ENCODE data around the gene TLR2. TPM values are rescaled to one million over a fixed set of nuclear protein-coding genes. Genes with fewer than 3 reads are reported as not detected.

TLR2 gene
- total and polyA plus RNA-seq, 2 donors (not counting 3 experiments of a cell fraction or from before 2014, with no cell fraction given), result 0.29 to 1.4 TPM

GRCh38 chr4:153668647-153669046, 15.4 kb upstream of the TLR2 start:
- intact Hi-C loops (cut with micrococcal nuclease) (no loop called here), dilution Hi-C loops (cut with MboI; ENCODE audit: extremely low pct_ligation_motif_present, low sequenced_read_pairs) (no loop called here)
- BruUV-seq (replicated peaks), result no TSS peak
- H3K4me2 ChIP-seq (ENCODE audit: insufficient read depth, low read length), result no peak overlapping the region
- no peaks in the 10 kb centered on the region for H3K79me2 ChIP-seq (ENCODE audit: control insufficient read depth, insufficient read depth, low read length)
- DNase-seq (ENCODE audit: low read depth, low spot score) (no peak), FAIRE-seq (no peak)
- H3K9ac ChIP-seq (replicated peaks; ENCODE audit: extremely low read depth, insufficient read depth, low read length), result no peak overlapping the region
- no peaks in the 10 kb centered on the region for H4K20me1 ChIP-seq (replicated peaks; ENCODE audit: control insufficient read depth, extremely low read depth, insufficient read depth, low read length)
- H2AFZ ChIP-seq (ENCODE audit: low read depth, low read length), result no peak overlapping the region
- peaks cover 0 to 4% of the 10 kb centered on the region in 2 experiments for H3K27me3 ChIP-seq (ENCODE audit: control insufficient read depth in 2 of 2, insufficient read depth in 2 of 2, low read length in 2 of 2)
- H3K9me1 ChIP-seq (replicated peaks; ENCODE audit: control insufficient read depth, extremely low read depth, insufficient read depth, low read length), result no peaks in the 10 kb centered on the region
- no peaks in the 10 kb centered on the region for H3K36me3 ChIP-seq (ENCODE audit: control insufficient read depth in 2 of 2, extremely low read depth in 1 of 2, insufficient read depth in 2 of 2, low read length in 2 of 2)
- no peaks in the 10 kb centered on the region for H3K4me1 ChIP-seq (ENCODE audit: control insufficient read depth, extremely low read depth, insufficient read depth, low read length)
- H3K9me3 ChIP-seq (replicated peaks; ENCODE audit: control insufficient read depth, insufficient read depth, low read length), result no peaks in the 10 kb centered on the region
- TF ChIP-seq EZH2 (IDR thresholded peaks at IDR 0.05; ENCODE audit: borderline replicate concordance, low read depth, low read length, severe bottlenecking) (no peak), FOS (IDR thresholded peaks at IDR 0.05; ENCODE audit: borderline replicate concordance, insufficient read depth, low read length) (no peak), CTCF (IDR thresholded peaks at IDR 0.05; ENCODE audit: extremely low read depth in 1 of 2, insufficient read depth in 1 of 2, low read depth in 1 of 2, low read length in 2 of 2) (no peak), JUN (IDR thresholded peaks at IDR 0.05; ENCODE audit: borderline replicate concordance, insufficient read depth, insufficient read length, low read depth) (no peak), MAX (IDR thresholded peaks at IDR 0.05; ENCODE audit: insufficient read depth, insufficient read length) (no peak), POLR2AphosphoS5 (IDR thresholded peaks at IDR 0.05; ENCODE audit: insufficient read depth, low read depth, low read length) (no peak), POLR2A (IDR thresholded peaks at IDR 0.05; ENCODE audit: low read depth, low read length) (no peak), GATA2 (IDR thresholded peaks at IDR 0.05; ENCODE audit: insufficient read depth, insufficient read length, low read depth, low read length) (no peak), MYC (IDR thresholded peaks at IDR 0.05; ENCODE audit: low read depth, low read length) (no peak)
- no peak overlapping the region for H3K4me3 ChIP-seq (replicated peaks in 1 of 3; ENCODE audit: insufficient read depth in 1 of 3, low read depth in 1 of 3, low read length in 3 of 3)
- ChIA-PET CTCF (interaction anchor here (1.0 kb wide), 1 partner anchor 1168 kb away, joined by 5 read pairs; no protein-coding TSS in a partner anchor), POLR2A (no interaction called here)
- no peak overlapping the region for H3K27ac ChIP-seq (ENCODE audit: insufficient read depth, low read depth, low read length)
